Tibial artery (tissue), 4 donors: ENCODE results near the gene RORC.
"Not testable (repeated sequence)": the region's sequence is repeated elsewhere in the genome, so short reads cannot be mapped to it uniquely, and the experiment has no call there.

Experiments
- DNase-seq, 2 donors: peaks; one replicate each; pipeline ENCODE4 v3.0.0-alpha.2; 2019
- H3K27ac ChIP-seq, 2 donors: fragments of 200-600 bp; sonication (generic) in 1 of 2; 1 replicate in 1 of 2; 2 replicates in 1 of 2; pipeline ENCODE4 v1.5.1; 2018 to 2019; ENCODE audit warnings: mild to moderate bottlenecking in 1 of 2
- H3K27me3 ChIP-seq, 2 donors: fragments of 200-600 bp; sonication (generic) in 1 of 2; one replicate each; pipeline versions ENCODE4 v1.5.1 to v1.6.0; 2016 to 2019
- H3K36me3 ChIP-seq, 3 donors: fragments of 200-600 bp; sonication (generic) in 2 of 3; one replicate each; pipeline ENCODE4 v1.5.1; 2016 to 2019; ENCODE audit warnings: mild to moderate bottlenecking in 2 of 3
- H3K4me1 ChIP-seq, 4 donors: fragments of 200-600 bp; sonication (generic) in 2 of 4; 1 replicate in 3 of 4; 2 replicates in 1 of 4; pipeline ENCODE4 v1.5.1; 2016 to 2019
- H3K4me3 ChIP-seq, 2 donors: fragments of 200-600 bp; sonication (generic) in 1 of 2; 1 replicate in 1 of 2; 2 replicates in 1 of 2; pipeline ENCODE4 v1.5.1; 2018 to 2019; ENCODE audit warnings: mild to moderate bottlenecking in 2 of 2
- H3K9me3 ChIP-seq, 3 donors: fragments of 200-600 bp; sonication (generic) in 1 of 3; one replicate each; pipeline ENCODE4 v1.5.1; 2016 to 2019
- intact Hi-C: fragments of 100-400 bp; cut with DNase I; formaldehyde crosslinking; loops from one replicate; pipeline ENCODE4 v1.15.0; 2023; ENCODE audit warnings: low total_unique reads
- TF ChIP-seq, protein P1 (sequence below), 2 experiments: fragments of 200-600 bp in 1 of 2; fragments of 450-650 bp in 1 of 2; IDR thresholded peaks; one replicate each; pipeline ENCODE4 v1.5.1; 2017 to 2019; ENCODE audit warnings: antibody characterized with exemption in 2 of 2, mild to moderate bottlenecking in 1 of 2, moderate library complexity in 1 of 2

The RORC gene

DNA sequence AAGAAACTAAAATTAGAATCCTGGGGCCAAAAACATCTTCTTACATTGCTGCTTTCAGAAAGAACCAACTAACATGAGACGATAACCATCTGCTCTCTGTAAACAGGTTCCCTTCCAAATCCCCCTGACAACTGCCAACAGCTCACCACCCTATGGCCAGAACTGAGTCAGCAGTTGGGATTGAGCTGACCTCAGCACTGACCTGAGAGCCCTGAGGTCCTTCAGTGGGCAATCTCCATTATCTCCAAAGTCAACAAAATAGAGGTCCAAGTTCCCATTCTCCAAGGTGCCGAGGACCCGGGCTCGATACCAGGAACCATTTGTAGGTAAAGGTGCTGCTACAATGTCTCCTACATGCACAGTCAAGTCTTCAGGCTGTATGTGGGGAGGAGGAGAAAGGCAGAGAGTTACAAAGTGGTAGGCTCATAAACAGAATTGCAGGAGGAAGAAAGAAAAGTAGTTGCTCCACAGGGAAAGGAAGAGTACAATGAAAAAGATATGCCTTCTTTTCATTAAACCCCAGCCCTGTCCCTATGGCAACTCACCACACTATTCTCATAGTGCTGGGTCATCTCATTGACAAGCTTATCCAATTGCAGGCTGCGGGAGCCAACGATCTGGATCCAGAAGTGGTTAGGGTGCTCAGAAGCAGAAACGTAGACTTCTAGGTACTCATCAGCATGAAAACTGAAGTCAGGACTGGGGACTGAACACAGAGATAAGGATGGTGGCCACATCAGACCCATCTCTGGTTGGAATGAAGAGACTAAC lies 55.5 kb downstream of the RORC start:
- Histone ChIP-seq H3K36me3 (peaks cover 0 to 77% (median 34%) of the 10 kb centered on the region in 3 donors), H3K27ac (no peak overlapping the region)
- intact Hi-C loops = no loop called here

DNA sequence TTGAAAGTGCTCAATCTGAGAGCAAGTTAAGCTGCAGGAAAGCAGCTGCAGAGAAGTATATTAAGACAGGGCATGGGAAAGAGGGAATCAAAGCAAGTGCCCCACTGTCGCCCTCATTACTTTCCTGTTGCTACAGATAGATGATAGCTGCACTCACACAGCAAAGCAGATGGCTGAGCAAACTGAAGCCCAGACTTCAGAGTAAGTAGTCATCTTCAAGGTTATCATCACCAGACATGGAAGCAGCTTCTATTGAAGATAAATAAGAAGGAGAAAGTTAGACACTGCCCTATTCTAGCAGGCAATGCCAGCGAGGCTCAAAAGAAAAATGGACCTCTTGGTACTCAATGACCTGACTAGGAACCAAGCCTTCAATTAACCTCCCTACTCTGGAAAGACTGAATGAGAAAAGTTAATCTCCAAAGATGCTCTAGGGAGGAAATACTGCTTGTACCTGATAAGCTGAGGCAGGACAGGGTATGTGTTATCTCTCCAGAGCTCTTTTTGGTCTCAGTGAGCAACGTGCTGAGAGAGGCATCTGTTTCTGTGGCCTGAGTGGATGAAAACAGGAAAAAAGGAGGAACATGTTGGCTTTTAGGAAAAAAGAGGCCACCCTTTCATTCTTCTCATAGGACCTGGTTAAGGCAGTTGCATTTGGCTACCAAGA lies 57.2 kb downstream of the RORC start:
- no peaks in the 10 kb centered on the region for H3K9me3 ChIP-seq
- no peak overlapping the region for H3K27ac ChIP-seq
- no peaks in the 10 kb centered on the region for H3K4me1 ChIP-seq
- TF ChIP-seq, protein P1, sequence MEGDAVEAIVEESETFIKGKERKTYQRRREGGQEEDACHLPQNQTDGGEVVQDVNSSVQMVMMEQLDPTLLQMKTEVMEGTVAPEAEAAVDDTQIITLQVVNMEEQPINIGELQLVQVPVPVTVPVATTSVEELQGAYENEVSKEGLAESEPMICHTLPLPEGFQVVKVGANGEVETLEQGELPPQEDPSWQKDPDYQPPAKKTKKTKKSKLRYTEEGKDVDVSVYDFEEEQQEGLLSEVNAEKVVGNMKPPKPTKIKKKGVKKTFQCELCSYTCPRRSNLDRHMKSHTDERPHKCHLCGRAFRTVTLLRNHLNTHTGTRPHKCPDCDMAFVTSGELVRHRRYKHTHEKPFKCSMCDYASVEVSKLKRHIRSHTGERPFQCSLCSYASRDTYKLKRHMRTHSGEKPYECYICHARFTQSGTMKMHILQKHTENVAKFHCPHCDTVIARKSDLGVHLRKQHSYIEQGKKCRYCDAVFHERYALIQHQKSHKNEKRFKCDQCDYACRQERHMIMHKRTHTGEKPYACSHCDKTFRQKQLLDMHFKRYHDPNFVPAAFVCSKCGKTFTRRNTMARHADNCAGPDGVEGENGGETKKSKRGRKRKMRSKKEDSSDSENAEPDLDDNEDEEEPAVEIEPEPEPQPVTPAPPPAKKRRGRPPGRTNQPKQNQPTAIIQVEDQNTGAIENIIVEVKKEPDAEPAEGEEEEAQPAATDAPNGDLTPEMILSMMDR (IDR thresholded peaks at IDR 0.05) = no peak
- H3K4me3 ChIP-seq = no peak overlapping the region
- no peak for DNase-seq
- no peaks in the 10 kb centered on the region for H3K27me3 ChIP-seq
- peaks cover 0 to 63% (median 29%) of the 10 kb centered on the region in 3 donors for H3K36me3 ChIP-seq
- intact Hi-C loops = no loop called here

More for the DNA sequence above, 55.5 kb downstream of the RORC start:
- Histone ChIP-seq H3K27me3 (no peaks in the 10 kb centered on the region), H3K4me1 (no peaks in the 10 kb centered on the region), H3K4me3 (no peak overlapping the region), H3K9me3 (no peaks in the 10 kb centered on the region)
- TF ChIP-seq, protein P1 (IDR thresholded peaks at IDR 0.05) = no peak
- DNase-seq = no peak

DNA sequence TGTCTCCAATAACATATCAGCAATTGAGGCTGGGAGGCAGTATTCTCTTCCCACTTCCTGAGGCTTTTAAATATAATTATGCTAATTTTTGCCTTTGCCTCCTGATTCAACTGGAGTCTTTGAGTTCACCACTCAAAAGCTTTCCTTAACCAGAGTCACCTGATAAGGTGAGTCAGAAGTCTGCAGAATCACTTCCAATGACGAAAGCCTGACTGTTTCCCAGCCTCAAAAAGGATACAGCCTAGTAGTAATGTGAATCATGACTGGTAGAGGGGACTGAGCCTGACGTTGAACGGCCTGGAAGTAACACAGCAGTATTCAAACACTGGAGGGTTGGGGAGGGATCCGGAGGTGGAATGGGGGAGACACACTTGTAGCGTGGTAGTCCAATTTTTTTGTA lies 57.9 kb downstream of the RORC start:
- intact Hi-C loops = no loop called here
- peaks cover 0 to 56% (median 26%) of the 10 kb centered on the region in 3 donors for H3K36me3 ChIP-seq

DNA sequence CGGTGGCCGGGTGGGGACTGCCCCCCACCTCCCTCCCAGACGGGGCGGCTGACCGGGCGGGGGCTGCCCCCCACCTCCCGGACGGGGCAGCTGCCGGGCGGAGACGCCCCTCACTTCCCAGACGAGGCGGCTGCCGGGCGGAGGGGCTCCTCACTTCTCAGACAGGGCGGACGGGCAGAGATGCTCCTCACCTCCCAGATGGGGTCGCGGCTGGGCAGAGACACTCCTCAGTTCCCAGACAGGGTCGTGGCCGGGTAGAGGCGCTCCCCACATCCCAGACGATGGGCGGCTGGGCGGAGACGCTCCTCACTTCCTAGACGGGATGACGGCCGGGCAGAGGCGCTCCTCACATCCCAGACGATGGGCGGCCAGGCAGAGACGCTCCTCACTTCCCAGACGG lies 62.3 kb downstream of the RORC start:
- H3K9me3 ChIP-seq, H3K4me3 ChIP-seq, H3K27me3 ChIP-seq, H3K27ac ChIP-seq, intact Hi-C loops, H3K4me1 ChIP-seq, DNase-seq: not testable (repeated sequence)
- H3K36me3 ChIP-seq = peaks cover 0 to 15% (median 6%) of the 10 kb centered on the region in 3 donors

More for the DNA sequence above, 57.9 kb downstream of the RORC start:
- TF ChIP-seq, protein P1 (IDR thresholded peaks at IDR 0.05) = no peak
- no peak for DNase-seq
- no peaks in the 10 kb centered on the region for H3K4me1 ChIP-seq
- H3K27ac ChIP-seq = no peak overlapping the region
- H3K27me3 ChIP-seq = no peaks in the 10 kb centered on the region
- no peaks in the 10 kb centered on the region for H3K9me3 ChIP-seq
- H3K4me3 ChIP-seq = no peak overlapping the region

DNA sequence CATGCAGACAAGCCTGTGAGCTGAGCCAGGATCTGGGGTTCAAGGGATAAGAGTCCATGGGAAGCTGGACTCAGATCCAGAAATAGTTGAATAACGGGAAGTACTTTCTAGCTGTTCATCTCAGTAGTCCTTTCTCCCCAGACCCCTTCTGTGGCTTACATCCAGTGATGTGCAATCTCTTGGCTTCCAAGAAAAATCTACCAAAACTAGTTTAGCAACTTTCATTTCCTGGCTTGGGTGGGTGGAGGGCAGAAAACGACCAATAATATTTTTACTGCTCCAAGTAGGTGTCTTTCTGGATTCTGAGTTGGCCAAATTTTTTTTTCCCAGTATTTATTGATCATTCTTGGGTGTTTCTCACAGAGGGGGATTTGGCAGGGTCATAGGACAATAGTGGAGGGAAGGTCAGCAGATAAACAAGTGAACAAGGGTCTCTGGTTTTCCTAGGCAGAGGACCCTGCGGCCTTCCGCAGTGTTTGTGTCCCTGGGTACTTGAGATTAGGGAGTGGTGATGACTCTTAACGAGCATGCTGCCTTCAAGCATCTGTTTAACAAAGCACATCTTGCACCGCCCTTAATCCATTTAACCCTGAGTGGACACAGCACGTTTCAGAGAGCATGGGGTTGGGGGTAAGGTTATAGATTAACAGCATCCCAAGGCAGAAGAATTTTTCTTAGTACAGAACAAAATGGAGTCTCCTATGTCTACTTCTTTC lies 63.1 kb downstream of the RORC start:
- H3K9me3 ChIP-seq, H3K36me3 ChIP-seq, H3K4me1 ChIP-seq, H3K4me3 ChIP-seq, intact Hi-C loops, H3K27me3 ChIP-seq, H3K27ac ChIP-seq, DNase-seq: not testable (repeated sequence)

DNA sequence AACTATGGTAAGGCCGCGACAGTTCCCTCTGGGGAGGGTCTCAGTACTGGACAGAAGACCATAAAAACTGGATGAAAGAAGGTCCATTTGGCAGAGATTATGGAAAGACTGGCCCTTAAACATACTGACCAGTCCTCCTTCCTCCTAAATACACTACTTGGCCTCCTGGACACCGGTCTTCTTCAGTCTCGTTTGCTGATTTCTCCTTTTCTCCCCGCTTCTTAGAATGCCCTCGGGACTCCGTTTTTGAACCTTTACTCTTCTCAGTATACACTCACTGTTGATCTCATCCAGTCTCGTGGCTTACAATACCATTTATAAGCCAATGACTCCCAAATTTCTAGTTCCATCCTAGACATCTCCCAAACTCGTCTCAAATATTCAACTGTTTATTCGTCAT lies 67.6 kb downstream of the RORC start:
- Histone ChIP-seq H3K27me3 (no peaks in the 10 kb centered on the region), H3K9me3 (no peaks in the 10 kb centered on the region), H3K36me3 (peaks cover 14 to 33% (median 22%) of the 10 kb centered on the region in 3 donors), H3K4me3 (peak overlapping the region; percentile 69 to 75), H3K4me1 (peaks cover 0 to 15% (median 8%) of the 10 kb centered on the region in 4 donors), H3K27ac (peak overlapping the region; percentile 86 to 89)
- TF ChIP-seq, protein P1 (IDR thresholded peaks at IDR 0.05) = no peak
- intact Hi-C loops = no loop called here
- DNase-seq = no peak
